Left ventricle myocardium inferior (tissue), 1 donor: ENCODE data around the gene SLC38A3. TPM values are rescaled to one million over a fixed set of nuclear protein-coding genes. Genes with fewer than 3 reads are reported as not detected.

Experiments
- DNase-seq: peaks from one replicate; pipeline ENCODE4 v3.0.0-alpha.2; 2020
- H3K27ac ChIP-seq: fragments of 200-600 bp; replicated peaks from 2 replicates; pipeline ENCODE4 v1.8.0; 2021
- H3K27me3 ChIP-seq: fragments of 200-600 bp; 2 replicates; pipeline ENCODE4 v1.8.0; 2021; ENCODE audit warnings: low read depth
- H3K36me3 ChIP-seq: fragments of 200-600 bp; 2 replicates; pipeline ENCODE4 v1.8.0; 2021
- H3K4me1 ChIP-seq: fragments of 200-600 bp; 2 replicates; pipeline ENCODE4 v1.8.0; 2021
- H3K4me3 ChIP-seq: fragments of 200-600 bp; 2 replicates; pipeline ENCODE4 v1.8.0; 2021; ENCODE audit warnings: mild to moderate bottlenecking, moderate library complexity
- H3K9me3 ChIP-seq: fragments of 200-600 bp; replicated peaks from 2 replicates; pipeline ENCODE4 v1.8.0; 2021
- CTCF ChIP-seq: fragments of 200-600 bp; IDR thresholded peaks from 2 replicates; pipeline ENCODE4 v1.8.0; 2021; ENCODE audit warnings: antibody characterized with exemption, mild to moderate bottlenecking, borderline replicate concordance
- intact Hi-C: fragments of 100-400 bp; cut with micrococcal nuclease; formaldehyde crosslinking; loops from one replicate; pipeline ENCODE4 v1.11.0; 2022
- total RNA-seq: library from RNA; stranded (reverse); fragmentation: NEBNext Ultra II Directional; extraction: Animal tissue kit (Norgen Biotek cat#: 25700); gene quantifications from one replicate; pipeline ENCODE4 v1.2.1, GENCODE V29; 2021
- donor health status: DM: no; HTN: yes; CAD: no; lungs with severe emphysema.

The SLC38A3 gene
- total RNA-seq, 1 donor from 2014 or later = 10.4 TPM

GRCh38 chr3:50170689-50171088 is 34.4 kb upstream of the SLC38A3 start:
- H3K4me3 ChIP-seq = no peak overlapping the region
- intact Hi-C loops = no loop called here
- peaks cover 6% of the 10 kb centered on the region for H3K36me3 ChIP-seq
- TF ChIP-seq CTCF = no peak
- no peaks in the 10 kb centered on the region for H3K27me3 ChIP-seq
- H3K9me3 ChIP-seq = no peaks in the 10 kb centered on the region
- H3K27ac ChIP-seq = peak overlapping the region; percentile 88
- H3K4me1 ChIP-seq = peaks cover 75% of the 10 kb centered on the region
- DNase-seq = peak; percentile 55

GRCh38 chr3:50171540-50172301 is 33.4 kb upstream of the SLC38A3 start:
- TF ChIP-seq CTCF = no peak
- Histone ChIP-seq H3K36me3 (peaks cover 6% of the 10 kb centered on the region), H3K27me3 (no peaks in the 10 kb centered on the region), H3K9me3 (no peaks in the 10 kb centered on the region), H3K4me3 (no peak overlapping the region), H3K27ac (peak overlapping the region; percentile 88), H3K4me1 (peaks cover 65% of the 10 kb centered on the region)
- DNase-seq = no peak
- intact Hi-C loops = no loop called here

GRCh38 chr3:50172626-50173220 is 32.3 kb upstream of the SLC38A3 start:
- DNase-seq = peak; percentile 41
- H3K27ac ChIP-seq = peak overlapping the region; percentile 30
- no peaks in the 10 kb centered on the region for H3K9me3 ChIP-seq
- no peaks in the 10 kb centered on the region for H3K27me3 ChIP-seq
- peaks cover 55% of the 10 kb centered on the region for H3K4me1 ChIP-seq
- no peak for TF ChIP-seq CTCF
- H3K4me3 ChIP-seq = no peak overlapping the region
- peaks cover 6% of the 10 kb centered on the region for H3K36me3 ChIP-seq
- intact Hi-C loops = no loop called here

GRCh38 chr3:50173685-50174516 is 31.2 kb upstream of the SLC38A3 start:
- Histone ChIP-seq H3K4me3 (no peak overlapping the region), H3K27ac (no peak overlapping the region), H3K4me1 (peaks cover 43% of the 10 kb centered on the region), H3K36me3 (peaks cover 6% of the 10 kb centered on the region), H3K27me3 (no peaks in the 10 kb centered on the region), H3K9me3 (no peaks in the 10 kb centered on the region)
- intact Hi-C loops = no loop called here
- no peak for TF ChIP-seq CTCF
- no peak for DNase-seq

GRCh38 chr3:50174517-50174895 is 30.6 kb upstream of the SLC38A3 start:
- Histone ChIP-seq H3K4me1 (peaks cover 37% of the 10 kb centered on the region), H3K27me3 (no peaks in the 10 kb centered on the region), H3K4me3 (no peak overlapping the region), H3K36me3 (peaks cover 6% of the 10 kb centered on the region), H3K27ac (no peak overlapping the region), H3K9me3 (no peaks in the 10 kb centered on the region)
- no peak for TF ChIP-seq CTCF
- intact Hi-C loops = no loop called here
- no peak for DNase-seq
